ENCODE results near the gene FBLN2. TPM values are rescaled to one million over a fixed set of nuclear protein-coding genes. Genes with fewer than 3 reads are reported as not detected.
A peak's percentile ranks its signal among the peaks of the same experiment; 100 is the strongest.

Gene FBLN2
- total RNA-seq, 3 donors from 2014 or later (not counting 1 experiment from before 2014, with no cell fraction given), result 0.61 to 2.7 (median 1.6) TPM

DNA sequence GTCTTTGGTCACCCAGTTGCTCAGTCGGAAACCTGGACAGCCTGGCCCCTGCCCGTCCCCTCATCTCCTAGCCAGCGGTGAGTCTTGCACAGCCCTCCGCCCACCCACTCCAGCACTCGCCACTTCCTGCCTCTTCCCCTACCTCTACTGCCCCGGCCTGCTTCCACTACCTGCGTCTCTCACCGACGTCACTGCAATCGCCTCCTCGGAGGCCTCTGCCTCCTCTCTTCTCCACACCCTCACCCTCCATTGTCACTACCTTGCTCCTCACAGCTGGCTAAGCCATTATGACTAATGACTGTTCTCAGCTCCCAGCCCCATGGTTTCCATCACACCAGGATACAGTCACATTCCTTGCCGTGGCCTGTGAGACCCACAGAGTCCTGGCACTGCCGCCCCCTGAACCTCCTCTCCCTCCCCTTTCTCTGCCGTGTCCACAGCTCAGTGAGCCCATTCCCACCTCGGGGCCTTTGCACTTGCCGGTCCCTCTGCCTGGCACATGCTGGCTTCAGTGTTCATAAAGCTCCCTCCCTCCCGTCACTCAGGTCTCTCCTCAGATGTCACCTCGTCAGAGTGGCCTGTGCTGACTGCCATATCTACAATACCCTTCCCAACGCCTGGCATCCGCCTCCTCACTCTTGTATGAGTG is 104.8 kb downstream of the FBLN2 start:
- H3K9me3 ChIP-seq (ENCODE audit: control insufficient read depth, insufficient read depth, low read length), result no peaks in the 10 kb centered on the region
- H3K27me3 Mint-ChIP-seq (ENCODE audit: low read depth in 2 of 2), result peaks cover 10 to 27% of the 10 kb centered on the region in 2 donors
- H3K27ac ChIP-seq (ENCODE audit: low read length), result no peak overlapping the region
- DNase-seq (peak in 1 of 2 donors; percentile 30), ATAC-seq (no peak)
- H3K4me3 ChIP-seq (ENCODE audit: low read length), result no peak overlapping the region
- TF ChIP-seq, protein P1, sequence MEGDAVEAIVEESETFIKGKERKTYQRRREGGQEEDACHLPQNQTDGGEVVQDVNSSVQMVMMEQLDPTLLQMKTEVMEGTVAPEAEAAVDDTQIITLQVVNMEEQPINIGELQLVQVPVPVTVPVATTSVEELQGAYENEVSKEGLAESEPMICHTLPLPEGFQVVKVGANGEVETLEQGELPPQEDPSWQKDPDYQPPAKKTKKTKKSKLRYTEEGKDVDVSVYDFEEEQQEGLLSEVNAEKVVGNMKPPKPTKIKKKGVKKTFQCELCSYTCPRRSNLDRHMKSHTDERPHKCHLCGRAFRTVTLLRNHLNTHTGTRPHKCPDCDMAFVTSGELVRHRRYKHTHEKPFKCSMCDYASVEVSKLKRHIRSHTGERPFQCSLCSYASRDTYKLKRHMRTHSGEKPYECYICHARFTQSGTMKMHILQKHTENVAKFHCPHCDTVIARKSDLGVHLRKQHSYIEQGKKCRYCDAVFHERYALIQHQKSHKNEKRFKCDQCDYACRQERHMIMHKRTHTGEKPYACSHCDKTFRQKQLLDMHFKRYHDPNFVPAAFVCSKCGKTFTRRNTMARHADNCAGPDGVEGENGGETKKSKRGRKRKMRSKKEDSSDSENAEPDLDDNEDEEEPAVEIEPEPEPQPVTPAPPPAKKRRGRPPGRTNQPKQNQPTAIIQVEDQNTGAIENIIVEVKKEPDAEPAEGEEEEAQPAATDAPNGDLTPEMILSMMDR (IDR thresholded peaks at IDR 0.05), result no peak
- H3K9me3 Mint-ChIP-seq, result no peaks in the 10 kb centered on the region
- intact Hi-C loops (cut with micrococcal nuclease), result loop anchor here (1.0 kb wide), 1 partner anchor 155 kb away; no protein-coding TSS in a partner anchor
- no peak overlapping the region for H3K4me3 Mint-ChIP-seq
- H3K27ac Mint-ChIP-seq, result no peak overlapping the region
- 89% methylated on average over 20 of the region's 20 CpGs for WGBS (ENCODE audit: insufficient coverage)
- peaks cover 6 to 31% of the 10 kb centered on the region in 2 donors for H3K4me1 Mint-ChIP-seq
- H3K36me3 Mint-ChIP-seq, result no peaks in the 10 kb centered on the region
- no peaks in the 10 kb centered on the region for H3K27me3 ChIP-seq (ENCODE audit: control insufficient read depth, insufficient read depth, low read length)
- peaks cover 49% of the 10 kb centered on the region for H3K4me1 ChIP-seq (ENCODE audit: control insufficient read depth, insufficient read depth, low read length)
- H3K36me3 ChIP-seq (ENCODE audit: control insufficient read depth, insufficient read depth, low read length), result no peaks in the 10 kb centered on the region

DNA sequence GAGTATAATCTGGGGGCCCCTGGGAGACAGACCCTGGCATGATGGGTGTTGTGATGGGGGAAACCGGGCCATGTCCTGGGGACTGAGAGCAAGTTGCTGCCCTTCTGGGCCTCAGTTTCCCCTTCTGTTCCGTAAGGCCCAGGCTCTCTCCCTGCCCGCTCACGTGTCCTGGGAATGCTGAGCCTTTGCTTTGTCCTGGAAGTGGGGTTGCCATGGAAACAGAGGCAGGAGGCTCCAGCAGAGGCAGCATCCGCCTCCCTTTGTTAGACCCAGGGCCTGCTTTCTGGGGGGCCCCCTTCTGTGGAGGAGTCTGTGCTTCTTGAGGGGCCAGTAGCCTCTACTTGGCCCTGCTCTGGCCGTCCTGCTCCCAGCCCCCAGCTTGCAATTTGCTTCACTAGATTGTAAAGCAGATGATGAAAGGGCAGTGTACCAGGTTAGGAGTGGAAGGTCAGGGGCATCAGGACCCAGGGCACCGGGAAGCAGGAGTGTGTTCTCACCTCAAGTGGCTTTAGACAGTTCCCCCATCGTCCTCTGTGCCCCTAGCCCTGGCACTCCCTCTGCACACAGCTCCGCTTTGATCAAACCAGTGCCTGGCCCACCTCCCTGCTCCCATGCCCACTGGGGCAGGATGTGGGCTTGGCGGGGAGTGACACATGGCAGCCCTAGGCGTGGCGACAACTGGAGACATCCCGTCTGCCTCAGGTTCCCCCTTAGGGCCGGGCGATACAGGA is 105.6 kb downstream of the FBLN2 start:
- DNase-seq (peak in 1 of 2 donors; percentile 68), ATAC-seq (no peak)
- Histone ChIP-seq H3K27ac (ENCODE audit: low read length) (no peak overlapping the region), H3K9me3 (ENCODE audit: control insufficient read depth, insufficient read depth, low read length) (no peaks in the 10 kb centered on the region), H3K36me3 (ENCODE audit: control insufficient read depth, insufficient read depth, low read length) (no peaks in the 10 kb centered on the region), H3K27me3 (ENCODE audit: control insufficient read depth, insufficient read depth, low read length) (no peaks in the 10 kb centered on the region), H3K4me1 (ENCODE audit: control insufficient read depth, insufficient read depth, low read length) (peaks cover 49% of the 10 kb centered on the region), H3K4me3 (ENCODE audit: low read length) (no peak overlapping the region)
- TF ChIP-seq, protein P1 (IDR thresholded peaks at IDR 0.05), result no peak
- H3K4me3 Mint-ChIP-seq, result peak overlapping the region; percentile 35
- intact Hi-C loops (cut with micrococcal nuclease), result loop anchor here (1.0 to 5.0 kb wide), 3 partner anchors 156 to 563 kb away; partner anchors contain the start of gene WNT7A
- 43% methylated on average over 15 of the region's 15 CpGs for WGBS (ENCODE audit: insufficient coverage)
- no peaks in the 10 kb centered on the region for H3K36me3 Mint-ChIP-seq
- H3K4me1 Mint-ChIP-seq, result peaks cover 6 to 31% of the 10 kb centered on the region in 2 donors
- peaks cover 10 to 27% of the 10 kb centered on the region in 2 donors for H3K27me3 Mint-ChIP-seq (ENCODE audit: low read depth in 2 of 2)
- no peak overlapping the region for H3K27ac Mint-ChIP-seq
- H3K9me3 Mint-ChIP-seq, result no peaks in the 10 kb centered on the region

DNA sequence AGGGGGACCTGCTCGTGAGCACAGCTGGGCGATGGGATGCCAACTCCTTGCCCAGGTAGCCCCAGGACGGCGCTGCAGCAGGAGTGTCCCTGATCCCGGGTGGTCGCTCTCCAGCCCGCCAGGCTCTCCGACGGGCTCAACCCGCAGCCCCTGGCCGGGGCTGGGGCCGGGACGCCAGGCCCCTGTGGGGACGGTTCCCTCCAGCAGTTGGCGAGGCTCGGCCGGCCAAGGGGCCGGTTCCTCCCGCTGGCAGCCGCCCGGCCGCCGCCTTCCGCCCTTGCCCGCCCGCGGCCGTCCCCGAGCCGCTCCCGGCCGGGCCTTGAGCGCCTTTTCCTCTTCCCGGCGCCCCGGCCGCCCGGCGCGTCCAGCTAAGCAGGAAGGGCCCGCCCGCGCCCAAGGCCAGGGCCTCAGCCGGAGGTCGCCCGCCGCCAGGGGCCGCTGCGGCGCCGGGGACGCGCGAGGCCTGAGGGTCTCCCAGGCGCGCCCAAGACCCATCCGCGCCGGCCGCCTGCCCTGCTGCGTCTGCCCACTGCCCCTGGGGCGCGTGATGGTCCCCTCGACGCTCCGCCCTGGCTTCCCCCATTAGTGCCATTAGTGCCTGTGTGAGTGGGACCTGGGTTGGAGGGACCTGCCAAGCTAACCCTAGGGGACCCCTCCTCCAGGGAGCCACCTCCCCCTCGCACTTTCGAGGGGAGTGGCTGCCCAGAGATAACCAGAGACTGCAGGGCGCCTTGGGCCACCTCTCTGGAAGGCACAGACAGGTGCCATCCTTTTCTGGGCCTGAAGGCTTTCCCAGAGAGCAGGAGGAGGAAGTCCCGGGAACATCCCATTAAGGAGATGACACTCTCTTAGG is 106.4 kb downstream of the FBLN2 start:
- H3K4me3 Mint-ChIP-seq, result peak overlapping the region; percentile 66
- no peaks in the 10 kb centered on the region for H3K27me3 ChIP-seq (ENCODE audit: control insufficient read depth, insufficient read depth, low read length)
- peaks cover 4 to 28% of the 10 kb centered on the region in 2 donors for H3K4me1 Mint-ChIP-seq
- WGBS (ENCODE audit: insufficient coverage), result 9% methylated on average over 70 of the region's 70 CpGs
- peak; percentile 33 to 60 for DNase-seq
- TF ChIP-seq, protein P1 (IDR thresholded peaks at IDR 0.05), result peak; percentile 36
- H3K36me3 ChIP-seq (ENCODE audit: control insufficient read depth, insufficient read depth, low read length), result no peaks in the 10 kb centered on the region
- H3K27ac Mint-ChIP-seq, result no peak overlapping the region
- H3K9me3 ChIP-seq (ENCODE audit: control insufficient read depth, insufficient read depth, low read length), result no peaks in the 10 kb centered on the region
- ATAC-seq, result peak in 2 of 3 donors; percentile 37 to 38
- intact Hi-C loops (cut with micrococcal nuclease), result loop anchor here (5.0 kb wide), 2 partner anchors 227 to 562 kb away; partner anchors contain the start of gene WNT7A
- no peaks in the 10 kb centered on the region for H3K9me3 Mint-ChIP-seq
- no peaks in the 10 kb centered on the region for H3K36me3 Mint-ChIP-seq
- H3K27me3 Mint-ChIP-seq (ENCODE audit: low read depth in 2 of 2), result peaks cover 10 to 27% of the 10 kb centered on the region in 2 donors
- peaks cover 46% of the 10 kb centered on the region for H3K4me1 ChIP-seq (ENCODE audit: control insufficient read depth, insufficient read depth, low read length)
- no peak overlapping the region for H3K4me3 ChIP-seq (ENCODE audit: low read length)
- no peak overlapping the region for H3K27ac ChIP-seq (ENCODE audit: low read length)
